Skin epidermis (tissue), 12 donors: ENCODE measurements around the gene NTN4.
"Not testable (repeated sequence)": the region's sequence is repeated elsewhere in the genome, so short reads cannot be mapped to it uniquely, and the experiment has no call there.

Experiments used
- H3K27ac ChIP-seq, 21 experiments: fragments of 200-600 bp; sonication (generic) in 11 of 21; one replicate each; pipeline ENCODE4 v1.5.0; 2020; ENCODE audit warnings: mild to moderate bottlenecking in 3 of 21, inconsistent platforms in 2 of 21, moderate library complexity in 2 of 21
- H3K4me3 ChIP-seq, 7 experiments: fragments of 200-600 bp; sonication (generic) in 2 of 7; one replicate each; pipeline ENCODE4 v1.5.0; 2020; ENCODE audit warnings: inconsistent platforms in 2 of 7, mild to moderate bottlenecking in 2 of 7, moderate library complexity in 1 of 7

Gene NTN4

GRCh38 chr12:95637010-95637409, 153.6 kb downstream of the NTN4 start:
- no peak overlapping the region for H3K4me3 ChIP-seq
- no peak overlapping the region for H3K27ac ChIP-seq

- H3K4me3 ChIP-seq = no peak overlapping the region
- peak overlapping the region in 11 of 21 experiments; percentile 12 to 86 (median 67) for H3K27ac ChIP-seq
Observed at GRCh38 chr12:95634622-95635621, 155.6 kb downstream of the NTN4 start.

- H3K27ac ChIP-seq = peak overlapping the region in 17 of 21 experiments; percentile 14 to 86 (median 66)
Observed at GRCh38 chr12:95633732-95634465, 156.7 kb downstream of the NTN4 start.

GRCh38 chr12:95633049-95633731, 157.4 kb downstream of the NTN4 start:
- Histone ChIP-seq H3K4me3 (no peak overlapping the region), H3K27ac (peak overlapping the region in 18 of 21 experiments; percentile 8 to 86 (median 66))

More at GRCh38 chr12:95633732-95634465, 156.7 kb downstream of the NTN4 start:
- H3K4me3 ChIP-seq = no peak overlapping the region

- Histone ChIP-seq H3K4me3 (no peak overlapping the region), H3K27ac (peak overlapping the region in 3 of 21 experiments; percentile 13 to 28 (median 27))
Observed at GRCh38 chr12:95630496-95630895, 160.1 kb downstream of the NTN4 start.

GRCh38 chr12:95629392-95629791, 161.2 kb downstream of the NTN4 start:
- Histone ChIP-seq H3K4me3 (no peak overlapping the region), H3K27ac (no peak overlapping the region)

GRCh38 chr12:95626854-95627253, 163.7 kb downstream of the NTN4 start:
- Histone ChIP-seq H3K27ac (no peak overlapping the region), H3K4me3 (no peak overlapping the region)

- no peak overlapping the region for H3K4me3 ChIP-seq
- H3K27ac ChIP-seq = peak overlapping the region in 2 of 21 experiments; percentile 38 to 80
Observed at GRCh38 chr12:95625012-95625411, 165.6 kb downstream of the NTN4 start.

GRCh38 chr12:95624589-95624988, 166.0 kb downstream of the NTN4 start:
- H3K4me3 ChIP-seq = no peak overlapping the region
- H3K27ac ChIP-seq = peak overlapping the region in 3 of 21 experiments; percentile 38 to 80 (median 41)

GRCh38 chr12:95623554-95624170, 166.9 kb downstream of the NTN4 start:
- H3K27ac ChIP-seq = peak overlapping the region in 6 of 21 experiments; percentile 12 to 72 (median 28)
- H3K4me3 ChIP-seq = no peak overlapping the region

GRCh38 chr12:95622879-95623278, 167.7 kb downstream of the NTN4 start:
- Histone ChIP-seq H3K4me3 (no peak overlapping the region), H3K27ac (no peak overlapping the region)

GRCh38 chr12:95621725-95622124, 168.8 kb downstream of the NTN4 start:
- Histone ChIP-seq H3K27ac (no peak overlapping the region), H3K4me3 (no peak overlapping the region)

GRCh38 chr12:95620171-95620570, 170.4 kb downstream of the NTN4 start:
- H3K4me3 ChIP-seq = no peak overlapping the region
- no peak overlapping the region for H3K27ac ChIP-seq

- H3K4me3 ChIP-seq, H3K27ac ChIP-seq: not testable (repeated sequence)
Observed at GRCh38 chr12:95616470-95616869, 174.1 kb downstream of the NTN4 start.

GRCh38 chr12:95615749-95616148, 174.8 kb downstream of the NTN4 start:
- Histone ChIP-seq H3K27ac (no peak overlapping the region), H3K4me3 (no peak overlapping the region)

GRCh38 chr12:95614390-95614982, 176.1 kb downstream of the NTN4 start:
- Histone ChIP-seq H3K4me3 (no peak overlapping the region), H3K27ac (no peak overlapping the region)

GRCh38 chr12:95613021-95613420, 177.5 kb downstream of the NTN4 start:
- H3K27ac ChIP-seq = no peak overlapping the region
- H3K4me3 ChIP-seq = no peak overlapping the region

GRCh38 chr12:95611676-95612309, 178.8 kb downstream of the NTN4 start:
- Histone ChIP-seq H3K27ac (no peak overlapping the region), H3K4me3 (no peak overlapping the region)
